HG02870 (cell line): ENCODE data around the gene YJEFN3.

Source experiments
- ATAC-seq: cut with Tn5 transposase; IDR thresholded peaks from one replicate; pipeline ENCODE4 v1.9.1; 2021; ENCODE audit warnings: mild to moderate bottlenecking, moderate library complexity; ENCODE audit not compliant: unreplicated experiment

The YJEFN3 gene

GRCh38 chr19:19528721-19529490 is at the start of gene YJEFN3:
TSS of gene YJEFN3 (plus strand) at chr19:19528911. CDS start at chr19:19528933, 22 bp downstream.
- ATAC-seq = no peak

DNA sequence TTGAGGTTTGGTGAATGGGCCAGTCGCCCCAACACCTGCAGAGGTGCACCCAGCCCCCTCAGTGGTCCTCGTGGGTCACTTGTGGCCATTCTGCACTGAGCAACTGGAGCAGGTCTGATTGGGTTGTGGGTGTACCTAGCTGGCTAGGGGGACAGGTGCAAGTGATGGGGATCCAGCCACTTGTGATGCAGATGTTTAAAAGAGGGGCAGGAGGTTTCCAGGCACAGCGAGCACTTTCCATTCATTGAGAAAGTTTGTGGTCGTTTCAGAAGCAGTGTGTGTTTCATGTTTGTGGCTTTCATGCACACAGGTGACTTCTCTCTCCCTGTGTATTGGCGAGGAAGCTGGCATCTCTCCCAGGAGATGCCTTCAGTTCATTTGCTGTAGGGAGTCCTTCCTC is 48.0 kb upstream of the YJEFN3 start:
- peak; percentile 55 for ATAC-seq

DNA sequence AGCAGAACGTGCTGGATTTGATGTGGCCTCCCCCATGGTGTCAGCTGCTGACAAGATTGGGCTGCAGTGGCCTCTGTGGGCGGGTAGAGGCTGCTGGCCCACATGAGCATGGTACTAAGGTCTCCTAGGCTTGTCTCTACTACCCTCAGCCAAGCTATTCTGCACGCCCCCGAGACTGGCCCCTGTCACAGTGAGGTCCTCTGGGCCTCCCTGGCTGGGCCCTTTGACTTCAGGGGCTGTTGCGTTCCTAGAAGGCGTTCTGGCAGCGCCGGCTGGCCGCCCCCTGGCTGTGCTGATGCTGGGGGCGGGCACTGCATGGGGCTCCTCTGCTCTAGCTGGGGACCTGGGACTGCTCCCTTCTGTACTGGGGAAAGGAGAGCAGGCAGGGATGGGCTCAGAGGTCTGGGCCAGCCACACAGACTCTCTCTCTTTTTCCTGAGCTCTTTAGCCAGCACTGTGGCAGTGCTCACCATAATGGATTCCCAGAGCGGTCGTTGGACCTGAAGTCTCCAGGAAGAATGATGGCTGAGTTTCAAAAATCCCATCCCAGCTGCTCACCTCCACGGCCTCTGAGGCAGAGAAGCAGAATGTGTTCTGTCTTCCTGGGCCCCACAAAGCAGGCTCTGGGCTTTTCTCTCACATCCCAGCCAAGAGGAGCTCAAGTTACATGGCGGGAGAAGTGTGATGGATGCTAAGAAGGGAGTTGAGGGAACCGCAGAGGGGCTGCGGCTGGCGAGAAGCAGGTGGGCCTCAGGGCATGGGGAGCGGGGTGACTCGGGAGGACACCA is 45.7 kb upstream of the YJEFN3 start:
- no peak for ATAC-seq

DNA sequence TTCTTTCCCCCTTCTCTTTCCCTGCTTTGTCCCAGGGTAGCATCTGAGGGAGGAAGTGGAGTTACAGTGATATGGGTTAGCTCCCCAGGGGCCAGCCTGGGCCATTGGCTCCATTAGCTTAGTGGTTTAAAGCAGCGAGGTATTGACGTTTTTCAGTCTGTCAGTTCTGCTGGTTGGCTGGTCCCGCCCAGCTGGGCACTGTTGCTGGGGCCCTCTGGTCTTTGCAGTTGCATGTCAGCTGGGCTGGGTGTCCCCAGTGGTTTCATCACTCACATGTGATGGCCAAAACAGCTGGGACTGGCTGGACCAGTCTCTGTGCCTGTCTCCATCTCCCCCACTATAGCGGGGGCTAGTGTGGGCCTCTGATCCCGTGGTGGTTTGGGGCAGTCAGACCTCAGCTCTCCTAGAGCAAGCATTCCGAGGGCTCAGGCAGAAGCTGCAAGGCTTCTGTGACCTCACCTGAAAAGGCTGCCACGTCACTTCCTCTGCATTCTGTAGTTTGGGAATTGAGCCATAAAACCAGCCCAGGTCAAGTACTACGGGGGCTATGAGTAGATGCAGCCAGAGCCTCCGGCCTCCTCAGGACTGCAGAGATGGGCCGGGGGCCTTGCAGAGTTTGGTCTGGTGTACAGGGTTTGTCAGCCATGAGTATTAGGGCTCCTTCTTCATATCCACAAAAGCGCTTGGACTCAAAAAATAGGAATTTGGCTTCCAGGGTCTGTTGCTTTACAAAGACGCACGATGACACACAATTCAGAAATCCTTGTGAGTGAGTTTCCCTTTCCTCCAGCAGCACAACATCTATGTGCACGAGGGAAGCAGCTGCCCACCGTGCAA is 43.3 kb upstream of the YJEFN3 start:
- ATAC-seq = no peak

DNA sequence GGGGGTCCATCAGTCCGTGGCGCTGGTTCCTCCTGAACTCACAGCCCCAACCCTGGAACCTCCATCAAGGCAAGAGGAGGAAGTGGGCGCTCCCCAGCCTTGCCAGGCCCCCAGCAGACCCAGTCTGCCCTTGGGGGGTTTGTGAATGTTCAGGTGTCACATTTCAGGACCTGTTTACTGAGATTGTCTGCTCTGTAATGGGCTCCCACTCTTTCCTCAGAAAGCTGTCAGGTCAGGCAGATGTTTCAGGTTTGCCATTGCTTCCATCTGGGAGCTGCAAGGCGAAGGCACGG is 42.8 kb upstream of the YJEFN3 start:
- ATAC-seq = no peak

DNA sequence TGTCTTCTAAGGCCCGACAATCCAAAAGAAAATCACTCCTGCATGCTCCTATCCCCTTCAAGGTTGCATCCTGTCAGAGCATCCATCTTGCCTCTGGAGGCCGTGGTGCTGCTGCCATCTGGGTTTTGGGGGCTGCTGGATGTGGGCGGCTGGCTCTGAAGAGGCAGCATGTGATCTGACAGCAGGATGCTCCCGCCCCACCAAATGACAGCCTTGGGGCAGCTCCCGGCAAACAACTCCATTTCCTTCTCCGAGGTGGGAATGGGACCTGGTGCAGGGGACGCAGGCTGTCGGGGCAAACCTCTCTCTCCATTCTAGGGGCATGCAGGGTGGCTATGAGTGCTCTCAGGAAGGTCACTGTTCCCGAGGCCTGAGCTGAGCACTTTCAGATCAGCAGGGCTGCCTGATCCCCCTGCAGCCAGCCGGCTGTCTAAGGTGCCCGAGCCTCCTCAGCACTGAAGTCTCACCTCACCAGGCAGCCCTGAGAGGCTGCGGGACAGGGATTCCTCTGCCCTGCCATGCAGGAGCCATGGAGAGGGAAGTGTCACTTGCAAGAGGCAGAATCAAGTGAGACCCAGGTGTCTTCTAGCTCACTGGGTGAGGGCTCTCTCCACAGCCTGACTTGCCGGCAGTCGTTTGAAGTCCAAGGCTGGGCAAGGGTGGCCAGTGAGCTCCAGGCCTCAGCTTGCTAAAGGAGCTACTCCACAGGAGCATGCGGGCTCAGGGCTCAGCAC is 42.2 kb upstream of the YJEFN3 start:
- no peak for ATAC-seq

GRCh38 chr19:19487077-19487949 is 41.4 kb upstream of the YJEFN3 start:
- no peak for ATAC-seq

GRCh38 chr19:19487950-19488874 is 40.5 kb upstream of the YJEFN3 start:
- no peak for ATAC-seq

DNA sequence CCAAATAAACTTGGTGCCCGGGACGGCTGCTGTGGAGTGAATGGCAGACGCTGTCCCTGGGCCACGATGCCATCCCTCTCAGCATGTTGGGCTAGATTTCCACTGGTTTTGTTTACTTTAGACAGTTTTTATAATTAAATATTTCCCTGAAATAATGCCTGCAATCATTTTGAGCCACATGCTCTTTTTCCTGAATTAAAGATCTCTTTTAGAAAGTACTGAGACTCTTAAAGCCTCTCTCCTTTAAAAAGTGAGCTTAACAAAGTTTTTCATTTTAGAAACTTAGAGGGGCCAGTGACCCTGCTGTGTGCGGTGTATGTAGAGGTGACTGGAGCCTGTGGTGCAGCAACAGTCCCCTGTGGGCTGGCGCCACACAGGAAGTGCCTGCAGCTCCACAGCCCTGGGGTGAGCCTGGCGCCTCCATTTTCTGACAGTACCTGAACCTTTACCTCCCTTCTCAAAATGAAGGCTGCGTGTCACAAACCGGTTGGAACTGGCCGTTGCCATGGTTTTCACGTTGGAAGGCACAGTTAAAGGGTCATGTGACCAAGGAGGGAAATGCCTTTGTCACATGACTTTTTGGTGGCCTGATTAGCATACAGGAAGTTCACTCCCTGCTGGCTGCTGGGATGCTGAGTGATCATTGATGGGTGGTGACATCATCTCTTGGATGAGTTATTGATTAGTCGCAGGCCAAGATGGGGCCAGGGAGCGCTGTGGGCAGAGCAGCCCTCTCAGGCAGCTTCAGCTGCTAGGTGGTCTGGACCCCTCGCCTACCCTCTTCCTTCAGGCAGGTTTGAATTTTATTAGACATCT is 39.6 kb upstream of the YJEFN3 start:
- ATAC-seq = no peak

DNA sequence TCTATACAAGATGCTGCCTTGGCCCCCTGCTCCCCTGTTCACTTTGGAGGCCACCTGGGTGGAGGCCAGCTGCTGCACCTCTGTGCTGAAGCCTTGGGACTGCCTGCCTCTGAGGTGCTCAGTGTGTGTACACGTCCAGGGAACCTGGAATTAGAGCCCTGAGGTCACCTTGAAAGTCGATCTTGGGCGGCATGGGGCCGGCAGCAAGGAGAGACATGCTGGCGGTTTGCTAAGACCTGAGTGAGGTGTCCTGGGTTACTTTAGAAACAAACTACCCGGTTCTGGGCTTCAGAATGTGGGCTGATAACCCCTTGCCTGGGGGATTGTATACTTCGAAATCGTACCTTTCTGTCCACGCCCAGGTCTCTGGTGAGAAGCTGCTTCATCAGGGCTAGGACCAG is 38.9 kb upstream of the YJEFN3 start:
- ATAC-seq = no peak

- no peak for ATAC-seq
Measured at GRCh38 chr19:19490214-19490968, 38.3 kb upstream of the YJEFN3 start.

DNA sequence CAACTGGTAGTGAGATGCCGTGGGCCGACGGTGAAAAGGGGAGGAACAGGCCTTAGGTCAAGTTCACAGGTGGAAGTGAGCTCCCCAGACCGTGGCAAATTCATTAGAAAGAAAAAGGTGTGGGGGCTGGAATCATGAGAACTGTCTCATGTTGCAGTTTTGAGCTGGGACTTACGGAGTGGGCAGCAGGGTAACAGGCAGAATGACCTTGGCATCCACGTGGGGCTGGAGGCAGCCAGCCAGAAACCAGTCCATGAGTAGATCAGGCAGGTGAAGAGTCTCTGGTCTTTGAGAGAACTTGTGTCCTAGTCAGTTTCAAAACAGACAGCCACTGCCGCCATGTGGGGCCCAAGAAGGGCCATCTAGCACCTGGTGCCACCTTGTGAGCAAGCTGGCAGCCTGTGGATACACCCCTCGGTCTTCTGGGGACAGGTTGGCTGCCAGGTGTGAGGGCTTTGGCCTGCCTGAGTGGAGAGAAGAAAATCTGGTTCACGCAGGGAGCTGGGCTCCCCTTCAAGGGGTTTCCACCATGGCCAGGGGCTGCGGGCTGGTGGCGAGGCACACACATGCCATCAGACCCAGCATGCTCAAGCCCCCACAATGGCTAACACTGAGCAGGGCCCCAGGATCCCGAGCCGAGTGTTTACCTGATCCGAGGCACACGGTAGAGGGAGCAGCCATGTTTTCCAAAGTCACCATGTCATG is 37.2 kb upstream of the YJEFN3 start:
- ATAC-seq = no peak

- ATAC-seq = no peak
Measured at GRCh38 chr19:19492026-19492610, 36.6 kb upstream of the YJEFN3 start.

- ATAC-seq = no peak
Measured at GRCh38 chr19:19493841-19494546, 34.7 kb upstream of the YJEFN3 start.
